Stimulated activated naive CD4-positive, alpha-beta T cell treated with Interleukin-2 at 50 U/mL for 16 hours (primary cell): Measurements from ENCODE around the gene ING1.
"Not testable (repeated sequence)": the region's sequence is repeated elsewhere in the genome, so short reads cannot be mapped to it uniquely, and the experiment has no call there.

Experiments used
- DNase-seq: peaks from one replicate; lab custom pipeline; 2025; lab: John Stamatoyannopoulos, UW

Gene ING1

GRCh38 chr13:110715395-110716246 lies 2.1 kb downstream of the ING1 start:
- peak; percentile 97 for DNase-seq

GRCh38 chr13:110716247-110716515 lies 2.7 kb downstream of the ING1 start:
- no peak for DNase-seq

- DNase-seq: no peak
These were observed 5.7 kb downstream of the ING1 start for GRCh38 chr13:110719036-110719710.

GRCh38 chr13:110722971-110723370 lies 9.5 kb downstream of the ING1 start:
- no peak for DNase-seq

GRCh38 chr13:110723598-110723997 lies 10.1 kb downstream of the ING1 start:
- DNase-seq: no peak

GRCh38 chr13:110726153-110726552 lies 12.7 kb downstream of the ING1 start:
- DNase-seq: not testable (repeated sequence)

GRCh38 chr13:110726726-110727125 lies 13.2 kb downstream of the ING1 start:
- peak; percentile 54 for DNase-seq

- no peak for DNase-seq
These were observed 17.6 kb downstream of the ING1 start for GRCh38 chr13:110731072-110731471.

GRCh38 chr13:110734561-110734960 lies 21.1 kb downstream of the ING1 start:
- no peak for DNase-seq

GRCh38 chr13:110737555-110737954 lies 24.1 kb downstream of the ING1 start:
- no peak for DNase-seq

- no peak for DNase-seq
These were observed 30.2 kb downstream of the ING1 start for GRCh38 chr13:110743687-110744086.

GRCh38 chr13:110746438-110746837 lies 32.9 kb downstream of the ING1 start:
- DNase-seq: no peak

- DNase-seq: no peak
These were observed 34.8 kb downstream of the ING1 start for GRCh38 chr13:110748271-110748670.

- DNase-seq: no peak
These were observed 42.7 kb downstream of the ING1 start for GRCh38 chr13:110756219-110756631.

- DNase-seq: no peak
These were observed 43.8 kb downstream of the ING1 start for GRCh38 chr13:110757296-110757695.

GRCh38 chr13:110758195-110758805 lies 44.8 kb downstream of the ING1 start:
- DNase-seq: no peak

GRCh38 chr13:110759710-110760109 lies 46.2 kb downstream of the ING1 start:
- no peak for DNase-seq

- no peak for DNase-seq
These were observed 47.1 kb downstream of the ING1 start for GRCh38 chr13:110760611-110761010.

GRCh38 chr13:110766671-110767430 lies 53.4 kb downstream of the ING1 start:
- no peak for DNase-seq

- DNase-seq: no peak
These were observed 54.0 kb downstream of the ING1 start for GRCh38 chr13:110767476-110767875.

- DNase-seq: no peak
These were observed 55.6 kb downstream of the ING1 start for GRCh38 chr13:110769097-110769496.

GRCh38 chr13:110770678-110771077 lies 57.2 kb downstream of the ING1 start:
- DNase-seq: no peak
